ENCODE measurements around the gene IL36RN.

GRCh38 chr2:113064281-113064680 lies 5.3 kb downstream of the IL36RN start:
- TF ChIP-seq CTCF (IDR thresholded peaks at IDR 0.05), result no peak
- TF ChIP-seq POLR2A (IDR thresholded peaks at IDR 0.05; ENCODE audit: low read length), result no peak
- no peak for TF ChIP-seq MAX (IDR thresholded peaks at IDR 0.05)
- no peak for TF ChIP-seq EP300 (IDR thresholded peaks at IDR 0.05)
- no peak for TF ChIP-seq RCOR1 (IDR thresholded peaks at IDR 0.05; ENCODE audit: low read depth, low read length)
- TF ChIP-seq ZC3H11A (IDR thresholded peaks at IDR 0.05), result no peak
- TF ChIP-seq REST (IDR thresholded peaks at IDR 0.05), result no peak
- TF ChIP-seq JUNB (IDR thresholded peaks at IDR 0.05), result no peak
- TF ChIP-seq USF2 (IDR thresholded peaks at IDR 0.05), result no peak
- no peak for TF ChIP-seq HOXA7 (CRISPR knock-in tag; IDR thresholded peaks at IDR 0.05)
- no peak for TF ChIP-seq MYC (IDR thresholded peaks at IDR 0.05; ENCODE audit: borderline replicate concordance, low read length)
- TF ChIP-seq CHD2 (IDR thresholded peaks at IDR 0.05; ENCODE audit: low read length, partially characterized antibody), result no peak
- no peak for TF ChIP-seq NFE2L2 (conservative IDR thresholded peaks at IDR 0.05; ENCODE audit: low read length)

Data from A549 (cell line).